IMR-90 (cell line): ENCODE measurements around the gene AGBL1.

Experiments
- MAFK ChIP-seq: IDR thresholded peaks from 2 replicates; pipeline ENCODE4 v1.6.1; 2012; ENCODE audit warnings: low read depth, low read length, improper control_type of control experiment
- POLR2A ChIP-seq: IDR thresholded peaks from 2 replicates; pipeline ENCODE4 v1.6.1; 2012; ENCODE audit warnings: mild to moderate bottlenecking, low read depth, low read length
- RAD21 ChIP-seq: IDR thresholded peaks from 2 replicates; pipeline ENCODE4 v1.6.1; 2012; ENCODE audit warnings: low read length, improper control_type of control experiment
- RCOR1 ChIP-seq: IDR thresholded peaks from 2 replicates; pipeline ENCODE4 v1.6.1; 2012; ENCODE audit warnings: mild to moderate bottlenecking, low read length, improper control_type of control experiment; ENCODE audit not compliant: insufficient replicate concordance
- RFX5 ChIP-seq: IDR thresholded peaks from 2 replicates; pipeline ENCODE4 v1.8.0; 2012; ENCODE audit warnings: low read depth, mild to moderate bottlenecking, low read length, moderate library complexity
- SMC3 ChIP-seq: fragments of 150-350 bp; IDR thresholded peaks from 2 replicates; pipeline ENCODE4 v1.6.1; 2016; ENCODE audit warnings: low read depth, mild to moderate bottlenecking, antibody characterized with exemption, low read length, moderate library complexity
- TF ChIP-seq, protein P1 (sequence below): conservative IDR thresholded peaks from 2 replicates; pipeline ENCODE4 v1.5.1; 2012; ENCODE audit warnings: mild to moderate bottlenecking, low read depth, low read length, improper control_type of control experiment

DNA sequence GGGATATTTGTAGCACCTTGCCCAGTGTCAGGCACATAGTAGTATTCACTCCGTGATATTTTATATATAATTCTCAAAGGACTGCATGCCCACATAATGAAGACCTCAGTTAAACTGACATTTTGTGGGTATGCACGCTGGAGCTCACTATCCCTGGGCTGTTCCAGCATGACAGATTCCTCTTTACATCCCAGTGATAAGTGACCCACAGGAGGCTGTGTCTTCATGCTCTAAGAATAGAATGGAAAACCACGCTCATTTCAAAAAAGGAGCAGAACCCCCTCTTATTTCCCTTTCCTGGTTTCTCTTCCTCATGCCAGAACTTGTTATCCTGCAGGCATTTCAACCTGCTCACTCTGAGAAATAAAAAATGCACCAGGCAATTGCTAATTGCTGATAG, 717.5 kb downstream of the AGBL1 start:
- TF ChIP-seq, protein P1, sequence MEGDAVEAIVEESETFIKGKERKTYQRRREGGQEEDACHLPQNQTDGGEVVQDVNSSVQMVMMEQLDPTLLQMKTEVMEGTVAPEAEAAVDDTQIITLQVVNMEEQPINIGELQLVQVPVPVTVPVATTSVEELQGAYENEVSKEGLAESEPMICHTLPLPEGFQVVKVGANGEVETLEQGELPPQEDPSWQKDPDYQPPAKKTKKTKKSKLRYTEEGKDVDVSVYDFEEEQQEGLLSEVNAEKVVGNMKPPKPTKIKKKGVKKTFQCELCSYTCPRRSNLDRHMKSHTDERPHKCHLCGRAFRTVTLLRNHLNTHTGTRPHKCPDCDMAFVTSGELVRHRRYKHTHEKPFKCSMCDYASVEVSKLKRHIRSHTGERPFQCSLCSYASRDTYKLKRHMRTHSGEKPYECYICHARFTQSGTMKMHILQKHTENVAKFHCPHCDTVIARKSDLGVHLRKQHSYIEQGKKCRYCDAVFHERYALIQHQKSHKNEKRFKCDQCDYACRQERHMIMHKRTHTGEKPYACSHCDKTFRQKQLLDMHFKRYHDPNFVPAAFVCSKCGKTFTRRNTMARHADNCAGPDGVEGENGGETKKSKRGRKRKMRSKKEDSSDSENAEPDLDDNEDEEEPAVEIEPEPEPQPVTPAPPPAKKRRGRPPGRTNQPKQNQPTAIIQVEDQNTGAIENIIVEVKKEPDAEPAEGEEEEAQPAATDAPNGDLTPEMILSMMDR: no peak
- no peak for TF ChIP-seq POLR2A
- no peak for TF ChIP-seq RFX5
- no peak for TF ChIP-seq RAD21
- TF ChIP-seq RCOR1: no peak
- TF ChIP-seq MAFK: no peak
- TF ChIP-seq SMC3: no peak
